ENCODE results near the gene FAM50A. TPM values are rescaled to one million over a fixed set of nuclear protein-coding genes. Genes with fewer than 3 reads are reported as not detected.

Gene FAM50A
- total and polyA plus RNA-seq, 2 of the 4 experiments (the other 2 are of a cell fraction): 46.4 to 119 TPM

DNA sequence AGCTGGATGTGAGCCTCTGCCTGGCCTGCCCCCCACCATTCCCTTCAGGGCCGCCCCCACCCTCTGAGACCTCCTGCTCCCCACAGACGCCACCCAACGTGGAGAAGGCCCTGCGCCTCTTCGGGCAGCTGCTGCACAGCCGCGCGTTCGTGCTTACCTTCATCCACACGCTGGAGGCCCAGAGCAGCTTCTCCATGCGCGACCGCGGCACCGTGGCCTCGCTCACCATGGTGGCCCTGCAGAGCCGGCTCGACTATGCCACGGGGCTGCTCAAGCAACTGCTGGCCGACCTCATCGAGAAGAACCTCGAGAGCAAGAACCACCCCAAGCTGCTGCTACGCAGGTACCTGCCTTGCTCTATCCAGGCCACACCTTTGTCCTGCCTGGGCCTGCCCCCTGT lies 24.3 kb downstream of the FAM50A start:
- no peak overlapping the region for H3K4me2 ChIP-seq (ENCODE audit: low read depth, low read length)
- no peaks in the 10 kb centered on the region for H3K27me3 ChIP-seq (ENCODE audit: control insufficient read depth, insufficient read depth, low read length)
- no peak for ATAC-seq (ENCODE audit: low read depth)
- H3K14ac ChIP-seq (replicated peaks; ENCODE audit: low read depth, low read length): no peak overlapping the region
- no peak overlapping the region for H4K91ac ChIP-seq (ENCODE audit: insufficient read depth, low read depth, low read length)
- H3K56ac ChIP-seq (ENCODE audit: extremely low read depth, insufficient read depth, low read length): no peak overlapping the region
- no peaks in the 10 kb centered on the region for H3K9me1 ChIP-seq (ENCODE audit: insufficient read depth, low read length)
- H3K4me3 ChIP-seq (ENCODE audit: insufficient read depth, low read depth, low read length): no peak overlapping the region
- H3K23ac ChIP-seq (ENCODE audit: low read depth, low read length): no peak overlapping the region
- H3K9ac ChIP-seq (ENCODE audit: low read depth, low read length): no peak overlapping the region
- H2AFZ ChIP-seq (replicated peaks; ENCODE audit: low read length, poor library complexity): no peak overlapping the region
- ChIA-PET POLR2A (ENCODE audit: unreplicated experiment) (no interaction called here), CTCF (no interaction called here)
- no peak overlapping the region for H4K5ac ChIP-seq (ENCODE audit: low read depth, low read length)
- whole genome bisulfite sequencing, 2 experiments (ENCODE audit: extremely low coverage in 2 of 2, insufficient read length in 1 of 2): 93% methylated on average over 20 of the region's 23 CpGs; no CpG with 5 or more reads in 1 of the 2 experiments
- peaks cover 2% of the 10 kb centered on the region; the same call in 1 of the 2 replicates for H3K9me3 ChIP-seq (ENCODE audit: control insufficient read depth, insufficient read depth, low read length)
- in situ Hi-C loops (cut with MboI; ENCODE audit: low sequenced_read_pairs): no loop called here
- no peak overlapping the region for H3K27ac ChIP-seq (ENCODE audit: insufficient read depth, low read length)
- H2BK120ac ChIP-seq (ENCODE audit: low read depth, low read length): no peak overlapping the region
- H3K18ac ChIP-seq (ENCODE audit: low read depth, low read length): no peak overlapping the region
- H2BK15ac ChIP-seq (ENCODE audit: low read depth, low read length): no peak overlapping the region
- no peak overlapping the region for H3K4ac ChIP-seq (ENCODE audit: low read depth, low read length)
- BruUV-seq (replicated peaks): no TSS peak
- no peak overlapping the region for H2BK5ac ChIP-seq (ENCODE audit: low read depth, low read length, poor library complexity, severe bottlenecking)
- no peaks in the 10 kb centered on the region for H3K4me1 ChIP-seq (ENCODE audit: control insufficient read depth, insufficient read depth, low read length)
- no peak overlapping the region for H2AK5ac ChIP-seq (ENCODE audit: low read depth, low read length)
- no peak for DNase-seq
- H4K20me1 ChIP-seq (ENCODE audit: insufficient read depth, low read length): peaks cover under 1% of the 10 kb centered on the region; the same call in 1 of the 2 replicates
- H4K8ac ChIP-seq (ENCODE audit: low read depth in 2 of 2, low read length in 2 of 2): no peak overlapping the region
- H3K36me3 ChIP-seq (ENCODE audit: control insufficient read depth, insufficient read depth, low read length): peaks cover 77% of the 10 kb centered on the region
- no peak overlapping the region for H2BK20ac ChIP-seq (ENCODE audit: low read depth, low read length)
- dilution Hi-C loops (cut with HindIII; ENCODE audit: low sequenced_read_pairs, unreplicated experiment): no loop called here
- H2AK9ac ChIP-seq (replicated peaks; ENCODE audit: low read depth, low read length, poor library complexity): no peak overlapping the region
- H3K79me1 ChIP-seq (ENCODE audit: low read depth in 1 of 2, low read length in 2 of 2): peaks cover 0 to under 1% of the 10 kb centered on the region in 2 experiments; a peak in 1 of 4 replicates
- intact Hi-C loops (cut with micrococcal nuclease): no loop called here
- TF ChIP-seq, protein P1, sequence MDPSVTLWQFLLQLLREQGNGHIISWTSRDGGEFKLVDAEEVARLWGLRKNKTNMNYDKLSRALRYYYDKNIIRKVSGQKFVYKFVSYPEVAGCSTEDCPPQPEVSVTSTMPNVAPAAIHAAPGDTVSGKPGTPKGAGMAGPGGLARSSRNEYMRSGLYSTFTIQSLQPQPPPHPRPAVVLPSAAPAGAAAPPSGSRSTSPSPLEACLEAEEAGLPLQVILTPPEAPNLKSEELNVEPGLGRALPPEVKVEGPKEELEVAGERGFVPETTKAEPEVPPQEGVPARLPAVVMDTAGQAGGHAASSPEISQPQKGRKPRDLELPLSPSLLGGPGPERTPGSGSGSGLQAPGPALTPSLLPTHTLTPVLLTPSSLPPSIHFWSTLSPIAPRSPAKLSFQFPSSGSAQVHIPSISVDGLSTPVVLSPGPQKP (IDR thresholded peaks at IDR 0.05; ENCODE audit: borderline replicate concordance, low read depth, low read length): no peak
- TF ChIP-seq BHLHE40 (IDR thresholded peaks at IDR 0.05; ENCODE audit: low read depth, low read length): no peak
- TF ChIP-seq, protein P2, sequence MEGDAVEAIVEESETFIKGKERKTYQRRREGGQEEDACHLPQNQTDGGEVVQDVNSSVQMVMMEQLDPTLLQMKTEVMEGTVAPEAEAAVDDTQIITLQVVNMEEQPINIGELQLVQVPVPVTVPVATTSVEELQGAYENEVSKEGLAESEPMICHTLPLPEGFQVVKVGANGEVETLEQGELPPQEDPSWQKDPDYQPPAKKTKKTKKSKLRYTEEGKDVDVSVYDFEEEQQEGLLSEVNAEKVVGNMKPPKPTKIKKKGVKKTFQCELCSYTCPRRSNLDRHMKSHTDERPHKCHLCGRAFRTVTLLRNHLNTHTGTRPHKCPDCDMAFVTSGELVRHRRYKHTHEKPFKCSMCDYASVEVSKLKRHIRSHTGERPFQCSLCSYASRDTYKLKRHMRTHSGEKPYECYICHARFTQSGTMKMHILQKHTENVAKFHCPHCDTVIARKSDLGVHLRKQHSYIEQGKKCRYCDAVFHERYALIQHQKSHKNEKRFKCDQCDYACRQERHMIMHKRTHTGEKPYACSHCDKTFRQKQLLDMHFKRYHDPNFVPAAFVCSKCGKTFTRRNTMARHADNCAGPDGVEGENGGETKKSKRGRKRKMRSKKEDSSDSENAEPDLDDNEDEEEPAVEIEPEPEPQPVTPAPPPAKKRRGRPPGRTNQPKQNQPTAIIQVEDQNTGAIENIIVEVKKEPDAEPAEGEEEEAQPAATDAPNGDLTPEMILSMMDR (conservative IDR thresholded peaks at IDR 0.05; ENCODE audit: low read depth, low read length): no peak
- TF ChIP-seq RCOR1 (IDR thresholded peaks at IDR 0.05; ENCODE audit: insufficient replicate concordance, low read length): no peak
- TF ChIP-seq POLR2A (IDR thresholded peaks at IDR 0.05; ENCODE audit: low read depth, low read length): no peak
- no peak for TF ChIP-seq NFE2L2 (IDR thresholded peaks at IDR 0.05; ENCODE audit: low read depth, low read length)
- TF ChIP-seq MAZ (IDR thresholded peaks at IDR 0.05; ENCODE audit: borderline replicate concordance, low read depth, low read length): no peak
- no peak for TF ChIP-seq MXI1 (IDR thresholded peaks at IDR 0.05; ENCODE audit: borderline replicate concordance, low read depth, low read length)
- TF ChIP-seq CHD1 (IDR thresholded peaks at IDR 0.05; ENCODE audit: low read depth, low read length): no peak
- TF ChIP-seq, protein P3, sequence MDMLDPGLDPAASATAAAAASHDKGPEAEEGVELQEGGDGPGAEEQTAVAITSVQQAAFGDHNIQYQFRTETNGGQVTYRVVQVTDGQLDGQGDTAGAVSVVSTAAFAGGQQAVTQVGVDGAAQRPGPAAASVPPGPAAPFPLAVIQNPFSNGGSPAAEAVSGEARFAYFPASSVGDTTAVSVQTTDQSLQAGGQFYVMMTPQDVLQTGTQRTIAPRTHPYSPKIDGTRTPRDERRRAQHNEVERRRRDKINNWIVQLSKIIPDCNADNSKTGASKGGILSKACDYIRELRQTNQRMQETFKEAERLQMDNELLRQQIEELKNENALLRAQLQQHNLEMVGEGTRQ (IDR thresholded peaks at IDR 0.05; ENCODE audit: low read depth, low read length): no peak
